Measurements from ENCODE around the gene ZNF583.
A peak's percentile ranks its signal among the peaks of the same experiment; 100 is the strongest.

Gene ZNF583

DNA sequence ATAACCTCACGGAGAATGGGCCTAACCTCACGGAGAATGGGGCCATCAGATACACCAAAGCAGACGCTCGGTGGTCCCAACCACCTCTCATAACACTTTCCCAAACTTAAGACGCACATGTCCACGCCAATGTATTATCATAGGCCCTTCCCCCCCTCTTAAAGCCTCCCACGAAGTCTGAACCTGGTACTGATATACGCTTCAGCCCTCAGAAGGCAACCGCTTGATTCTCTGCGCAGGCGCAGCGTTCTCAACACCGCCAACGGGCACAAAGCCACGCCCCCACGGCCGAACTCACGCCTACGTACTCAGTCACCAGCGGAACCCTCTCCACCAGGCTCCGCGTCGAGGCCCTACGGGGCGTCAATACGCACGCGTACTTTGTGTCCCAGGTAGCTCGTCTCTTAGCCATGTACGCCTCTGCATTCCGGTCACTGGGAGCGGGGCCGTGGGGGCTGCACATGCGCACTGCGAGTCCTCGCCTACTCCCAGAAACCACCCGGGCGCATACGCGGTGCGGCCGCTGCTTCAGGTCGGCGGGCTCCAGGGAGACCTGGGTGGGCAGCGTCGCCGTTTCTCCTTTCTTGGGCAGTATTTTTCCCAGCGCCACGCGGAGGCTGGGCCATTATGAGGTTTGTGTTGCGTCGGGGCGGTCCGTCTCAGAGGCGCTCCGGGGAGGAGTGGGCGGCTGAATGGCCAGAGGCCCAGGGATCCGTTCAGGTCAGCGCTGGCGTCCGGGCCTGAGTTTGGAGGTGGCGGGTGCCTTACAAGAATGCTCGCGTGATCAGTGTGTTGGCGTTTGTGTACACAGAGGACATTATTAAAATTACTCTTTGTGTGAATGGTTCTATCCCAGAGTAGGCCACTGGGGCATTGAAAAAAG lies 36.1 kb upstream of the ZNF583 start (continued):
- TF ChIP-seq GLI4 (tag by site-specific recombination; IDR thresholded peaks at IDR 0.05) (0 out of 2 replicates have a peak, but pooled peaks have one; percentile 73), ZNF544 (tag by site-specific recombination; IDR thresholded peaks at IDR 0.05) (no peak), ZNF24 (tag by site-specific recombination; IDR thresholded peaks at IDR 0.05) (no peak), ZNF837 (tag by site-specific recombination; IDR thresholded peaks at IDR 0.05) (no peak), KLF8 (tag by site-specific recombination; IDR thresholded peaks at IDR 0.05) (peak; percentile 69), ZNF354C (tag by site-specific recombination; IDR thresholded peaks at IDR 0.05; ENCODE audit: borderline replicate concordance, low read depth) (no peak), IKZF3 (tag by site-specific recombination; IDR thresholded peaks at IDR 0.05) (no peak), ZNF701 (tag by site-specific recombination; IDR thresholded peaks at IDR 0.05) (no peak), ZBTB17 (tag by site-specific recombination; IDR thresholded peaks at IDR 0.05) (peak; percentile 49; the same call in 1 of the 2 replicates), ZNF423 (tag by site-specific recombination; IDR thresholded peaks at IDR 0.05) (no peak), ZBTB26 (tag by site-specific recombination; optimal IDR thresholded peaks at IDR 0.05) (peak; percentile 53), ZFHX2 (tag by site-specific recombination; conservative IDR thresholded peaks at IDR 0.05) (peak; percentile 92), ZNF132 (tag by site-specific recombination; IDR thresholded peaks at IDR 0.05; ENCODE audit: borderline replicate concordance) (no peak), ZNF549 (tag by site-specific recombination; IDR thresholded peaks at IDR 0.05) (no peak), SP2 (tag by site-specific recombination; IDR thresholded peaks at IDR 0.05) (peak; percentile 59), ZBTB21 (tag by site-specific recombination; IDR thresholded peaks at IDR 0.05) (no peak), ZNF660 (tag by site-specific recombination; IDR thresholded peaks at IDR 0.05) (peak; percentile 82), ZNF280C (tag by site-specific recombination; IDR thresholded peaks at IDR 0.05) (no peak), ZNF404 (tag by site-specific recombination; IDR thresholded peaks at IDR 0.05) (no peak), ZNF2 (tag by site-specific recombination; IDR thresholded peaks at IDR 0.05) (0 out of 2 replicates have a peak, but pooled peaks have one; percentile 38), ZNF785 (tag by site-specific recombination; IDR thresholded peaks at IDR 0.05) (no peak), OSR2 (tag by site-specific recombination; IDR thresholded peaks at IDR 0.05) (no peak), ZFP3 (tag by site-specific recombination; IDR thresholded peaks at IDR 0.05; ENCODE audit: low read depth) (no peak), ZBTB6 (tag by site-specific recombination; IDR thresholded peaks at IDR 0.05) (0 out of 2 replicates have a peak, but pooled peaks have one; percentile 7), ZNF571 (tag by site-specific recombination; IDR thresholded peaks at IDR 0.05) (no peak), ZNF658 (tag by site-specific recombination; IDR thresholded peaks at IDR 0.05) (no peak)
- TF ChIP-seq, protein P1, sequence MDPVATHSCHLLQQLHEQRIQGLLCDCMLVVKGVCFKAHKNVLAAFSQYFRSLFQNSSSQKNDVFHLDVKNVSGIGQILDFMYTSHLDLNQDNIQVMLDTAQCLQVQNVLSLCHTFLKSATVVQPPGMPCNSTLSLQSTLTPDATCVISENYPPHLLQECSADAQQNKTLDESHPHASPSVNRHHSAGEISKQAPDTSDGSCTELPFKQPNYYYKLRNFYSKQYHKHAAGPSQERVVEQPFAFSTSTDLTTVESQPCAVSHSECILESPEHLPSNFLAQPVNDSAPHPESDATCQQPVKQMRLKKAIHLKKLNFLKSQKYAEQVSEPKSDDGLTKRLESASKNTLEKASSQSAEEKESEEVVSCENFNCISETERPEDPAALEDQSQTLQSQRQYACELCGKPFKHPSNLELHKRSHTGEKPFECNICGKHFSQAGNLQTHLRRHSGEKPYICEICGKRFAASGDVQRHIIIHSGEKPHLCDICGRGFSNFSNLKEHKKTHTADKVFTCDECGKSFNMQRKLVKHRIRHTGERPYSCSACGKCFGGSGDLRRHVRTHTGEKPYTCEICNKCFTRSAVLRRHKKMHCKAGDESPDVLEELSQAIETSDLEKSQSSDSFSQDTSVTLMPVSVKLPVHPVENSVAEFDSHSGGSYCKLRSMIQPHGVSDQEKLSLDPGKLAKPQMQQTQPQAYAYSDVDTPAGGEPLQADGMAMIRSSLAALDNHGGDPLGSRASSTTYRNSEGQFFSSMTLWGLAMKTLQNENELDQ (tag by site-specific recombination; IDR thresholded peaks at IDR 0.05; ENCODE audit: low read depth), result no peak
- TF ChIP-seq, protein P2, sequence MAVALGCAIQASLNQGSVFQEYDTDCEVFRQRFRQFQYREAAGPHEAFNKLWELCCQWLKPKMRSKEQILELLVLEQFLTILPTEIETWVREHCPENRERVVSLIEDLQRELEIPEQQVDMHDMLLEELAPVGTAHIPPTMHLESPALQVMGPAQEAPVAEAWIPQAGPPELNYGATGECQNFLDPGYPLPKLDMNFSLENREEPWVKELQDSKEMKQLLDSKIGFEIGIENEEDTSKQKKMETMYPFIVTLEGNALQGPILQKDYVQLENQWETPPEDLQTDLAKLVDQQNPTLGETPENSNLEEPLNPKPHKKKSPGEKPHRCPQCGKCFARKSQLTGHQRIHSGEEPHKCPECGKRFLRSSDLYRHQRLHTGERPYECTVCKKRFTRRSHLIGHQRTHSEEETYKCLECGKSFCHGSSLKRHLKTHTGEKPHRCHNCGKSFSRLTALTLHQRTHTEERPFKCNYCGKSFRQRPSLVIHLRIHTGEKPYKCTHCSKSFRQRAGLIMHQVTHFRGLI (tag by site-specific recombination; IDR thresholded peaks at IDR 0.05), result peak; percentile 83

Data from HEK293 (cell line).